HEK293 (cell line): Measurements from ENCODE around the gene BAZ1A.

Experiments
- CTCF ChIA-PET: fragments of 350-600 bp; formaldehyde crosslinking; extraction: SDS; loops from one replicate; lab custom pipeline; 2021; ENCODE audit warnings: antibody characterized with exemption; lab: Yijun Ruan, JAX
- POLR2A ChIA-PET: fragments of 300-600 bp; formaldehyde crosslinking; extraction: SDS; loops from one replicate; lab custom pipeline; 2020; ENCODE audit warnings: antibody characterized with exemption, inconsistent platforms; lab: Yijun Ruan, JAX
- H3K27ac ChIP-seq: fragments of 200-500 bp; sonication (Bioruptor generic); 2 replicates; pipeline ENCODE4 v1.5.1; 2014; ENCODE audit warnings: low read depth, low read length, control low read depth, inconsistent platforms; ENCODE audit errors: extremely low read depth
- H3K36me3 ChIP-seq, 2 experiments: fragments of 200-500 bp in 1 of 2; sonication (Bioruptor generic) in 1 of 2; 1 replicate in 1 of 2; 2 replicates in 1 of 2; pipeline ENCODE4 v1.5.1; 2014 to 2017; ENCODE audit warnings: inconsistent platforms in 2 of 2, low read length in 2 of 2; ENCODE audit not compliant: control insufficient read depth in 2 of 2, insufficient read depth in 1 of 2
- H3K4me1 ChIP-seq: fragments of 200-500 bp; sonication (Bioruptor generic); 2 replicates; pipeline ENCODE4 v1.5.1; 2014; ENCODE audit warnings: mild to moderate bottlenecking, low read length, inconsistent platforms; ENCODE audit not compliant: control insufficient read depth, insufficient read depth
- H3K4me3 ChIP-seq: 2 replicates; pipeline ENCODE4 v1.5.1; 2011; ENCODE audit warnings: low read depth, mild to moderate bottlenecking, control low read depth, low read length, moderate library complexity
- H3K9me3 ChIP-seq: fragments of 200-500 bp; sonication (Bioruptor generic); 2 replicates; pipeline ENCODE4 v1.5.1; 2014; ENCODE audit warnings: low read depth, low read length, inconsistent platforms; ENCODE audit not compliant: control insufficient read depth, insufficient read depth
- ELK4 ChIP-seq: IDR thresholded peaks from 2 replicates; pipeline ENCODE4 v1.6.1; 2011; ENCODE audit warnings: mild to moderate bottlenecking, low read depth, low read length, borderline replicate concordance
- FEZF1 ChIP-seq: fragments of 450-650 bp; formaldehyde crosslinking; IDR thresholded peaks from 2 replicates; pipeline ENCODE4 v1.5.1; 2016; ENCODE audit warnings: missing biosample characterization, missing genetic modification characterization
- KLF1 ChIP-seq: fragments of 450-650 bp; formaldehyde crosslinking; IDR thresholded peaks from 2 replicates; pipeline ENCODE4 v1.5.1; 2016; ENCODE audit warnings: missing biosample characterization, missing genetic modification characterization
- KLF17 ChIP-seq: fragments of 450-650 bp; formaldehyde crosslinking; IDR thresholded peaks from 2 replicates; pipeline ENCODE4 v1.5.1; 2016; ENCODE audit warnings: missing biosample characterization, missing genetic modification characterization
- MYNN ChIP-seq: fragments of 450-650 bp; formaldehyde crosslinking; IDR thresholded peaks from 2 replicates; pipeline ENCODE4 v1.5.1; 2016; ENCODE audit warnings: missing biosample characterization, missing genetic modification characterization, borderline replicate concordance
- OSR2 ChIP-seq: fragments of 450-650 bp; formaldehyde crosslinking; IDR thresholded peaks from 2 replicates; pipeline ENCODE4 v1.5.1; 2016; ENCODE audit warnings: missing biosample characterization, missing genetic modification characterization
- SP2 ChIP-seq: fragments of 450-650 bp; formaldehyde crosslinking; IDR thresholded peaks from 2 replicates; pipeline ENCODE4 v1.5.1; 2016; ENCODE audit warnings: missing biosample characterization, missing genetic modification characterization
- ZBTB1 ChIP-seq: fragments of 450-650 bp; formaldehyde crosslinking; IDR thresholded peaks from 2 replicates; pipeline ENCODE4 v1.5.1; 2016; ENCODE audit warnings: missing biosample characterization, missing genetic modification characterization
- ZBTB20 ChIP-seq: fragments of 450-650 bp; formaldehyde crosslinking; IDR thresholded peaks from 2 replicates; pipeline ENCODE4 v1.5.1; 2016; ENCODE audit warnings: missing biosample characterization, missing genetic modification characterization
- ZFP37 ChIP-seq: fragments of 450-650 bp; formaldehyde crosslinking; IDR thresholded peaks from 2 replicates; pipeline ENCODE4 v1.5.1; 2016; ENCODE audit warnings: missing biosample characterization, missing genetic modification characterization
- ZFP41 ChIP-seq: fragments of 450-650 bp; formaldehyde crosslinking; IDR thresholded peaks from 2 replicates; pipeline ENCODE4 v1.5.1; 2016; ENCODE audit warnings: missing biosample characterization, missing genetic modification characterization, borderline replicate concordance
- ZNF121 ChIP-seq: fragments of 450-650 bp; formaldehyde crosslinking; IDR thresholded peaks from 2 replicates; pipeline ENCODE4 v1.5.1; 2016; ENCODE audit warnings: missing biosample characterization, missing genetic modification characterization
- ZNF133 ChIP-seq: fragments of 450-650 bp; formaldehyde crosslinking; IDR thresholded peaks from 2 replicates; pipeline ENCODE4 v1.5.1; 2016; ENCODE audit warnings: missing biosample characterization, missing genetic modification characterization
- ZNF138 ChIP-seq: fragments of 450-650 bp; formaldehyde crosslinking; IDR thresholded peaks from 2 replicates; pipeline ENCODE4 v1.5.1; 2016; ENCODE audit warnings: missing biosample characterization, missing genetic modification characterization, borderline replicate concordance
- ZNF169 ChIP-seq: fragments of 450-650 bp; formaldehyde crosslinking; IDR thresholded peaks from 2 replicates; pipeline ENCODE4 v1.5.1; 2016; ENCODE audit warnings: missing biosample characterization, missing genetic modification characterization
- ZNF184 ChIP-seq: fragments of 450-650 bp; IDR thresholded peaks from 2 replicates; pipeline ENCODE4 v1.5.1; 2018; ENCODE audit warnings: missing biosample characterization, mild to moderate bottlenecking, missing genetic modification characterization
- ZNF280C ChIP-seq: fragments of 450-650 bp; formaldehyde crosslinking; IDR thresholded peaks from 2 replicates; pipeline ENCODE4 v1.5.1; 2016; ENCODE audit warnings: missing biosample characterization, missing genetic modification characterization
- ZNF37A ChIP-seq: fragments of 450-650 bp; IDR thresholded peaks from 2 replicates; pipeline ENCODE4 v1.5.1; 2018; ENCODE audit warnings: missing biosample characterization, missing genetic modification characterization
- ZNF398 ChIP-seq: fragments of 450-650 bp; formaldehyde crosslinking; IDR thresholded peaks from 2 replicates; pipeline ENCODE4 v1.5.1; 2017; ENCODE audit warnings: missing biosample characterization, missing genetic modification characterization
- ZNF488 ChIP-seq: fragments of 450-650 bp; formaldehyde crosslinking; IDR thresholded peaks from 2 replicates; pipeline ENCODE4 v1.5.1; 2016; ENCODE audit warnings: missing biosample characterization, missing genetic modification characterization
- ZNF510 ChIP-seq: fragments of 450-650 bp; formaldehyde crosslinking; IDR thresholded peaks from 2 replicates; pipeline ENCODE4 v1.5.1; 2018; ENCODE audit warnings: mild to moderate bottlenecking, missing genetic modification characterization, missing biosample characterization; ENCODE audit not compliant: insufficient replicate concordance
- ZNF558 ChIP-seq: fragments of 450-650 bp; formaldehyde crosslinking; IDR thresholded peaks from 2 replicates; pipeline ENCODE4 v1.5.1; 2016; ENCODE audit warnings: missing biosample characterization, missing genetic modification characterization
- ZNF707 ChIP-seq: fragments of 450-650 bp; formaldehyde crosslinking; IDR thresholded peaks from 2 replicates; pipeline ENCODE4 v1.5.1; 2016; ENCODE audit warnings: missing biosample characterization, missing genetic modification characterization
- ZNF747 ChIP-seq: fragments of 450-650 bp; formaldehyde crosslinking; IDR thresholded peaks from 2 replicates; pipeline ENCODE4 v1.5.1; 2016; ENCODE audit warnings: missing biosample characterization, missing genetic modification characterization
- ZNF777 ChIP-seq: fragments of 450-650 bp; formaldehyde crosslinking; IDR thresholded peaks from 2 replicates; pipeline ENCODE4 v1.5.1; 2017; ENCODE audit warnings: missing biosample characterization, missing genetic modification characterization, borderline replicate concordance
- ZSCAN4 ChIP-seq: fragments of 450-650 bp; formaldehyde crosslinking; IDR thresholded peaks from 2 replicates; pipeline ENCODE4 v1.5.1; 2017; ENCODE audit warnings: missing biosample characterization, missing genetic modification characterization

BAZ1A gene

GRCh38 chr14:34794217-34794616 is 80.9 kb downstream of the BAZ1A start:
- ChIA-PET CTCF (no interaction called here), POLR2A (no interaction called here)
- no peak overlapping the region for H3K27ac ChIP-seq
- H3K9me3 ChIP-seq: no peaks in the 10 kb centered on the region
- H3K4me1 ChIP-seq: no peaks in the 10 kb centered on the region
- H3K36me3 ChIP-seq: peaks cover 36 to 54% of the 10 kb centered on the region in 2 experiments
- no peak overlapping the region for H3K4me3 ChIP-seq
- no peak for TF ChIP-seq ZSCAN4 (tag by site-specific recombination)
- no peak for TF ChIP-seq FEZF1 (tag by site-specific recombination)
- TF ChIP-seq ZNF280C (tag by site-specific recombination): no peak
- TF ChIP-seq MYNN (tag by site-specific recombination): no peak
- no peak for TF ChIP-seq ZBTB1
- no peak for TF ChIP-seq ZNF121 (tag by site-specific recombination)
- TF ChIP-seq ZFP41: no peak
- no peak for TF ChIP-seq ELK4
- TF ChIP-seq ZNF747 (tag by site-specific recombination): no peak
- TF ChIP-seq ZNF138: no peak
- no peak for TF ChIP-seq ZNF707 (tag by site-specific recombination)
- TF ChIP-seq ZNF398 (tag by site-specific recombination): no peak
- no peak for TF ChIP-seq KLF1 (tag by site-specific recombination)
- TF ChIP-seq ZBTB20 (tag by site-specific recombination): no peak
- TF ChIP-seq ZNF510 (tag by site-specific recombination): no peak

GRCh38 chr14:34792598-34792997 is 82.6 kb downstream of the BAZ1A start:
- ChIA-PET POLR2A (no interaction called here), CTCF (interaction anchor here (0.7 kb wide), 1 partner anchor 35 kb away, joined by 3 read pairs; no protein-coding TSS in a partner anchor)
- no peaks in the 10 kb centered on the region for H3K4me1 ChIP-seq
- peaks cover 41 to 53% of the 10 kb centered on the region in 2 experiments for H3K36me3 ChIP-seq
- H3K4me3 ChIP-seq: no peak overlapping the region
- H3K9me3 ChIP-seq: no peaks in the 10 kb centered on the region
- no peak overlapping the region for H3K27ac ChIP-seq
- TF ChIP-seq ZNF37A (tag by site-specific recombination) (no peak), ZNF184 (tag by site-specific recombination) (no peak), ZNF133 (tag by site-specific recombination) (no peak), OSR2 (no peak), KLF17 (tag by site-specific recombination) (no peak), ZFP37 (tag by site-specific recombination) (no peak), ZNF169 (tag by site-specific recombination) (no peak), ZNF558 (tag by site-specific recombination) (no peak), ZNF777 (tag by site-specific recombination) (no peak), ZNF488 (no peak), SP2 (tag by site-specific recombination) (no peak)
